Right cardiac atrium (tissue), 5 donors: ENCODE data around the gene DNMT3B. TPM values are rescaled to one million over a fixed set of nuclear protein-coding genes. Genes with fewer than 3 reads are reported as not detected.
A peak's percentile ranks its signal among the peaks of the same experiment; 100 is the strongest.

Source experiments
- ATAC-seq, 2 donors: fragments of 200-7000 bp; cut with Tn5 transposase; one replicate each; pipeline versions ENCODE4 v1.8.0 to v1.9.1; 2020; ENCODE audit warnings: moderate library complexity in 2 of 2, mild to moderate bottlenecking in 1 of 2
- DNase-seq, 3 donors: peaks; one replicate each; pipeline ENCODE4 v3.0.0-alpha.2; 2020
- H3K27ac ChIP-seq: one replicate; pipeline ENCODE4 v1.5.1; 2013; ENCODE audit warnings: mild to moderate bottlenecking, low read length, control low read depth, moderate library complexity
- H3K27me3 ChIP-seq: one replicate; pipeline ENCODE4 v1.6.1; 2013; ENCODE audit not compliant: control insufficient read depth, insufficient read depth
- H3K4me1 ChIP-seq: one replicate; pipeline ENCODE4 v1.6.1; 2013; ENCODE audit warnings: low read length; ENCODE audit not compliant: control insufficient read depth, insufficient read depth
- H3K4me3 ChIP-seq: one replicate; pipeline ENCODE4 v1.5.1; 2013; ENCODE audit warnings: low read length, control low read depth
- H3K9me3 ChIP-seq: one replicate; pipeline ENCODE4 v1.6.1; 2013; ENCODE audit warnings: low read length; ENCODE audit not compliant: control insufficient read depth
- WGBS: extraction: QIAGEN DNeasy Blood & Tissue Kit; methylation state at CpG from one replicate; pipeline ENCODE4 v1.1.7; 2013; 5-methylcytosine and 5-hydroxymethylcytosine counted together
- intact Hi-C, 4 donors: fragments of 100-400 bp; cut with DNase I; formaldehyde crosslinking; loops; one replicate each; pipeline versions ENCODE4 v1.11.0 to v1.14.0; 2022 to 2023
- polyA plus RNA-seq: library from polyadenylated mRNA; stranded (reverse); fragments of 200-250 nt; gene quantifications from one replicate; pipeline ENCODE4 v1.2.3, GENCODE V29; 2013
- total RNA-seq, 4 donors: library from RNA; stranded (reverse); fragmentation: NEBNext Ultra II Directional; extraction: Animal tissue kit (Norgen Biotek cat#: 25700); gene quantifications; one replicate each; pipeline ENCODE4 v1.2.1, GENCODE V29; 2021
- donor health status: healthy with polysubstance abuse.
- donor health status: DM: no; HTN: yes; CAD: no.
- donor health status: DM: no; HTN: no; CAD: no.
- donor health status: DM: no; HTN: yes; CAD: no; lungs with severe emphysema.
- donor health status: DM: yes; HTN: yes; CAD: no.

Gene DNMT3B
- total and polyA plus RNA-seq, 5 donors, result 0.28 to 0.65 (median 0.57) TPM

- Histone ChIP-seq H3K9me3 (no peaks in the 10 kb centered on the region), H3K27me3 (no peaks in the 10 kb centered on the region), H3K4me1 (no peaks in the 10 kb centered on the region), H3K4me3 (no peak overlapping the region), H3K27ac (no peak overlapping the region)
- intact Hi-C loops, result no loop called here
- DNase-seq (no peak), ATAC-seq (peak; percentile 37 to 48)
- 67% methylated on average over 9 of the region's 9 CpGs for WGBS
Measured at GRCh38 chr20:32807706-32808105, 45.5 kb downstream of the DNMT3B start.

DNA sequence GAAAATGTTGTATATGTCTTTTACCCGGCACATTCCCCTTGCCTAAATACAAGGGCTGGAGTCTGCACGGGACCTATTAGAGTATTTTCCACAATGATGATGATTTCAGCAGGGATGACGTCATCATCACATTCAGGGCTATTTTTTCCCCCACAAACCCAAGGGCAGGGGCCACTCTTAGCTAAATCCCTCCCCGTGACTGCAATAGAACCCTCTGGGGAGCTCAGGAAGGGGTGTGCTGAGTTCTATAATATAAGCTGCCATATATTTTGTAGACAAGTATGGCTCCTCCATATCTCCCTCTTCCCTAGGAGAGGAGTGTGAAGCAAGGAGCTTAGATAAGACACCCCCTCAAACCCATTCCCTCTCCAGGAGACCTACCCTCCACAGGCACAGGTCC, 46.3 kb downstream of the DNMT3B start:
- DNase-seq, result no peak
- H3K27me3 ChIP-seq, result no peaks in the 10 kb centered on the region
- no peak for ATAC-seq
- H3K4me1 ChIP-seq, result no peaks in the 10 kb centered on the region
- H3K27ac ChIP-seq, result no peak overlapping the region
- 52% methylated on average over 4 of the region's 4 CpGs for WGBS
- no peak overlapping the region for H3K4me3 ChIP-seq
- no peaks in the 10 kb centered on the region for H3K9me3 ChIP-seq
- intact Hi-C loops, result no loop called here

- 93% methylated on average over 4 of the region's 4 CpGs for WGBS
- H3K4me3 ChIP-seq, result no peak overlapping the region
- DNase-seq (no peak), ATAC-seq (no peak)
- no peaks in the 10 kb centered on the region for H3K4me1 ChIP-seq
- H3K27me3 ChIP-seq, result no peaks in the 10 kb centered on the region
- H3K9me3 ChIP-seq, result no peaks in the 10 kb centered on the region
- intact Hi-C loops, result no loop called here
- no peak overlapping the region for H3K27ac ChIP-seq
Measured at GRCh38 chr20:32809907-32810306, 47.7 kb downstream of the DNMT3B start.

- Histone ChIP-seq H3K4me3 (no peak overlapping the region), H3K9me3 (no peaks in the 10 kb centered on the region), H3K27ac (no peak overlapping the region), H3K4me1 (no peaks in the 10 kb centered on the region), H3K27me3 (no peaks in the 10 kb centered on the region)
- DNase-seq (no peak), ATAC-seq (no peak)
- intact Hi-C loops, result no loop called here
- WGBS, result 85% methylated on average over 5 of the region's 5 CpGs
Measured at GRCh38 chr20:32810941-32811340, 48.8 kb downstream of the DNMT3B start.

DNA sequence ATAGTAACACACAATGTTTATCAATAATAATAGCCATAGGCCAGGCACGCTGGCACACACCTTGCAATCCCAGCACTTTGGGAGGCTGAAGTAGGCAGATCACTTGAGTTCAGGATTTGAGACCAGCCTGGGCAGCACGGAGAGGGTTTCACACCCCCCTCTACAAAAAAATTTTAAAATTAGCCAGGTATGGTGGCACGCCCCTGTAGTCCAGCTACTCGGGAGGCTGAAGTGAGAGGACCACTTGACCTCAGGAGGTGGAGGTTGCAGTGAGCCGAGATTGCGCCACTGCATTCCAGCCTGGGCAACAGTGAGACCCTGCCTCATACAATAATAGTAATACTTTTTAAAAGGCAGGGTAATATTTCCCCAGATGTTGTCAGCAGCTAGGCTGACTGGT, 49.7 kb downstream of the DNMT3B start:
- WGBS, result 84% methylated on average over 6 of the region's 6 CpGs
- DNase-seq (no peak), ATAC-seq (no peak)
- H3K4me1 ChIP-seq, result no peaks in the 10 kb centered on the region
- intact Hi-C loops, result no loop called here
- H3K9me3 ChIP-seq, result no peaks in the 10 kb centered on the region
- no peaks in the 10 kb centered on the region for H3K27me3 ChIP-seq
- no peak overlapping the region for H3K27ac ChIP-seq
- no peak overlapping the region for H3K4me3 ChIP-seq

DNA sequence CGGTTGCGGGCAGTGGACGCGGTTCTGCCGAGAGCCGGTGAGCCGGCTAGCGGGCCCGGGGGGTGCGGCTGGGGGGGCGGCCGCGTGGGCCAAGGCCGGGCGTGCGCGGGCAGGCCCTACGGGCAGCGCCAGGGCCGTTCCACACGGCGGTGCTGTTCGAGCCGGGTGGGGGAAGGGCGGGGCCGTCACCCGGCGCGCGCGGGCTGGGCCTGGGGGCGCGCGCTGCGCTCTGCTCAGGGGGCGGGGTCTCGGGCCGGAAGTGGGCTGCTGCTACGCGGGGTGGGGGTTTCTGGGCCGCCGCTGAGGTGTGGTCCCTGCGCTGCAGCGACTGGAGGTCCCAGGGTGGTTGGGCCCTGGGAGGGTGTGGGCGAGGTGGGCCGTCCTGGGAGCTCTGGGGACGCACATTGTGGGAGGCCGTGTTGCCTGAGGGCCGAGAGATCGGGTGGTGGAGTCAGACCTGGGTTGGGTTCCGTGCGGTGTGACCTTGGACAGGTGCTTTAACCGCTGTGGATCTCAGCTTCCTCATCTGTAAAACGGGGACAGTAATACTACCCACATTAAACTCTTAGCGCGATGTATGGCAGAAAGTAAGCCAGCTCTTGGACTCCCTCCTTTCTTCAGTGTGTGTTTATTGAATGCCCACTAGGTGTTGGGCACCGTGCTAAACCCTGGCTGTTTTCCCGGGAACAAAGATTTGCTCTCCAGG, 58.0 kb downstream of the DNMT3B start:
- intact Hi-C loops, result no loop called here

GRCh38 chr20:32820698-32821377, 58.7 kb downstream of the DNMT3B start:
- intact Hi-C loops, result no loop called here
- no peaks in the 10 kb centered on the region for H3K27me3 ChIP-seq
- peaks cover 20% of the 10 kb centered on the region for H3K4me1 ChIP-seq
- peak overlapping the region; percentile 96 for H3K27ac ChIP-seq
- DNase-seq (no peak), ATAC-seq (peak in 1 of 2 donors; percentile 1)
- WGBS, result 73% methylated on average over 25 of the region's 25 CpGs
- H3K9me3 ChIP-seq, result no peaks in the 10 kb centered on the region
- peak overlapping the region; percentile 86 for H3K4me3 ChIP-seq

More for the DNA sequence above, 58.0 kb downstream of the DNMT3B start:
- Histone ChIP-seq H3K4me3 (peak overlapping the region; percentile 86), H3K4me1 (peaks cover 20% of the 10 kb centered on the region), H3K9me3 (no peaks in the 10 kb centered on the region), H3K27ac (peak overlapping the region; percentile 96), H3K27me3 (no peaks in the 10 kb centered on the region)
- DNase-seq (peak; percentile 77 to 91 (median 90)), ATAC-seq (peak; percentile 91 to 93)
- under 1% methylated on average over 58 of the region's 58 CpGs for WGBS

DNA sequence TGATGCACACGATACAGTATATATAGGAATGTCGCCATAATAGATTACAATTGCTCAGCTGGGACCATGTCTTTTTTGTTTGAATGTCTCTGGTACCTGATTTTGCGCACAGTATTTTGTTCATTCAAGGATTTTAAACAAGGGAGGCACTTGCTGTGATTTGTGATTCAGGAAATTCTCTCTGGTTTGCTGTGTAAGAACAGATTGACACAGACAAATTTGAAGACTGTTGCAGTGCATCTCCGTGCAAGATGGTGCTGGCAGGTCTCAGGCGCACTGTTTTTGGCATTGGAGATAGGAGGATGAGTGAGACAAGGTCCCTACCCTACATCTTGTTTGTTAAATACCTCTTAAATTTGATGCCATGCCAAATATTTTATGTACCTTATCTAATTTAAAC, 60.0 kb downstream of the DNMT3B start:
- no peak for ATAC-seq
- intact Hi-C loops, result no loop called here
- DNase-seq, result no peak
- 61% methylated on average over 5 of the region's 5 CpGs for WGBS
- no peaks in the 10 kb centered on the region for H3K27me3 ChIP-seq
- H3K27ac ChIP-seq, result no peak overlapping the region
- no peak overlapping the region for H3K4me3 ChIP-seq
- H3K4me1 ChIP-seq, result peaks cover 20% of the 10 kb centered on the region
- no peaks in the 10 kb centered on the region for H3K9me3 ChIP-seq

DNA sequence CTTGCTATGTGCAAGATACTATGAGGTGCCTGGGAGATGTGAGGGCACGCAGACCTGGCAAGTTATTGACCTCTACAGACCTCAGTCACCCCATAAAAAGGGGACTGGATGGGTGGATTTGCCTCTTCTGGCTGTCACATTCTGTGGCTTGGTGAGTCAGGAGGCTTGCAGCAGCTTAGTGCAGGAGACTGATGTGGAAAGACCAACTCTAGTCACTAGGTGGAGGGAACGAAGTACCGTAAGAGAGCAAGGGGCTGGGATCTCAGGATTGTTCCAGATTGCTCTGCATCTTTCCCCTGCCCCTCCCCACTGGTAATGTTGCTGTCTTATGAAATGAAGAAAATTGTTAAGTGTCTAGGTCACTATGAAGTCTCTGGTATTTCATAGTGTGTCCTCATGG, 60.9 kb downstream of the DNMT3B start:
- DNase-seq, result no peak
- H3K27me3 ChIP-seq, result no peaks in the 10 kb centered on the region
- H3K4me1 ChIP-seq, result peaks cover 20% of the 10 kb centered on the region
- H3K27ac ChIP-seq, result peak overlapping the region; percentile 23
- no peak overlapping the region for H3K4me3 ChIP-seq
- intact Hi-C loops, result no loop called here
- WGBS, result 54% methylated on average over 3 of the region's 3 CpGs
- ATAC-seq, result peak in 1 of 2 donors; percentile 11
- no peaks in the 10 kb centered on the region for H3K9me3 ChIP-seq

DNA sequence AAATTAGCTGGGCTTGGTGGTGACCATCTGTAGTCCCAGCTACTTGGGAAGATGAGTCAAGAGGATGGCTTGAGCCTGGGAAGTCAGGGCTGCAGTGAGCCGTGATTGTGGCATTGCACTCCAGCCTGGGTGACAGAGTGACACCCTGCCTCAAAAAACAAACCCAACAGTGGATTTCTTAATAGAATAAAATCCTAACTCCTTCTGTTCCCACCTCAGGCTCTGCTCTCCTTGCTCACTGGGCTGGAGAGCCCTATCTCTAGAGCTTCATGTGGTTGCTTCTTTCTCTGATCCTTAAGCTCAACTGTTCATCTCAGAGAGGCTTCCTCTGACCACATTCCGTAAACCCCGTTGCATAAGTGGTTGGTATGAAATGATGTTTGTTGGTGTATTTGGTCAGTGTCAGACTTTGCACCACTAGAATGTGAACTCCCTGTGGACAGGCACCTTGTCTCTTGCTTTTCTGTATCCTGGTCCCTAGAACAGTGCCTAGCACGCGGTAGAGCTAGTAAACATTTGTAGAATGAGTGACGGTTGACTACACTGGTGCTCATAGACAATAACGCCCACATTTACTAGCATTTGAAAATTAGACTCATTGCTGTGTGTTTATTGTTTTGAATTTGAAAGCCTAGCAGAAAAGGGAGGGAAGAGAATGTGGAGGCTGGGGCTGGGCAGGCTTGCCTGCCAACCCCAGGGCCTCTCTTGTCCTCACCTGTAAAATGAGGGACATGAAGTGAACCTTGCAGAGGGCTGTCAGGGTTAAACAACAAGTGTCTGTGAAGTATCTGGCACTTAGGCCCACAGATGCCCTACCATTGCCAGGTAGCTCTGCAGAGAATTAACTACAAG, 61.8 kb downstream of the DNMT3B start:
- DNase-seq, result no peak
- H3K27me3 ChIP-seq, result no peaks in the 10 kb centered on the region
- H3K9me3 ChIP-seq, result no peaks in the 10 kb centered on the region
- intact Hi-C loops, result no loop called here
- H3K4me3 ChIP-seq, result no peak overlapping the region
- peaks cover 20% of the 10 kb centered on the region for H3K4me1 ChIP-seq
- no peak overlapping the region for H3K27ac ChIP-seq
- 82% methylated on average over 7 of the region's 7 CpGs for WGBS
- no peak for ATAC-seq
